Stomach smooth muscle (tissue), 2 donors: ENCODE measurements around the gene SMYD1.

Source experiments
- H3K27ac ChIP-seq: one replicate; pipeline ENCODE4 v1.7.0; 2013; ENCODE audit warnings: mild to moderate bottlenecking, low read length, inconsistent platforms
- H3K27me3 ChIP-seq, 2 donors: one replicate each; pipeline ENCODE4 v1.7.0; 2013; ENCODE audit warnings: low read length in 2 of 2; ENCODE audit not compliant: insufficient read depth in 2 of 2, control insufficient read depth in 1 of 2
- H3K36me3 ChIP-seq, 2 donors: one replicate each; pipeline ENCODE4 v1.7.0; 2013; ENCODE audit warnings: low read length in 2 of 2; ENCODE audit not compliant: control insufficient read depth in 2 of 2, insufficient read depth in 2 of 2
- H3K4me1 ChIP-seq: one replicate; pipeline ENCODE4 v1.7.0; 2013; ENCODE audit warnings: low read length; ENCODE audit not compliant: control insufficient read depth, insufficient read depth
- H3K4me3 ChIP-seq, 2 donors: one replicate each; pipeline ENCODE4 v1.7.0; 2013; ENCODE audit warnings: low read length in 2 of 2
- H3K9ac ChIP-seq, 2 donors: one replicate each; pipeline ENCODE4 v1.7.0; 2013; ENCODE audit warnings: low read length in 2 of 2, mild to moderate bottlenecking in 1 of 2
- H3K9me3 ChIP-seq, 2 donors: one replicate each; pipeline ENCODE4 v1.7.0; 2013; ENCODE audit warnings: low read length in 2 of 2; ENCODE audit not compliant: control insufficient read depth in 2 of 2
- donor health status: healthy.
- donor health status: Pancreatic carcinoma.

The SMYD1 gene

GRCh38 chr2:88074150-88074549, 6.5 kb downstream of the SMYD1 start:
- peak overlapping the region in 1 of 2 donors; percentile 20 for H3K4me3 ChIP-seq
- peaks cover 26% of the 10 kb centered on the region for H3K4me1 ChIP-seq
- H3K9ac ChIP-seq: peak overlapping the region in 1 of 2 donors; percentile 41
- H3K27me3 ChIP-seq: no peaks in the 10 kb centered on the region
- peak overlapping the region; percentile 55 for H3K27ac ChIP-seq
- no peaks in the 10 kb centered on the region for H3K9me3 ChIP-seq
- H3K36me3 ChIP-seq: no peaks in the 10 kb centered on the region

GRCh38 chr2:88074854-88075292, 7.2 kb downstream of the SMYD1 start:
- peak overlapping the region; percentile 55 for H3K27ac ChIP-seq
- peaks cover 27% of the 10 kb centered on the region for H3K4me1 ChIP-seq
- H3K9me3 ChIP-seq: no peaks in the 10 kb centered on the region
- H3K9ac ChIP-seq: peak overlapping the region; percentile 21 to 41
- H3K4me3 ChIP-seq: no peak overlapping the region
- H3K27me3 ChIP-seq: no peaks in the 10 kb centered on the region
- H3K36me3 ChIP-seq: no peaks in the 10 kb centered on the region

- Histone ChIP-seq H3K27ac (peak overlapping the region; percentile 46), H3K9ac (no peak overlapping the region), H3K36me3 (no peaks in the 10 kb centered on the region)
These were observed 9.5 kb downstream of the SMYD1 start for GRCh38 chr2:88077080-88077479.

GRCh38 chr2:88078643-88079172, 11.1 kb downstream of the SMYD1 start:
- peak overlapping the region in 1 of 2 donors; percentile 8 for H3K4me3 ChIP-seq
- H3K4me1 ChIP-seq: peaks cover 31% of the 10 kb centered on the region
- no peaks in the 10 kb centered on the region for H3K27me3 ChIP-seq
- no peak overlapping the region for H3K9ac ChIP-seq
- no peaks in the 10 kb centered on the region for H3K9me3 ChIP-seq
- H3K27ac ChIP-seq: peak overlapping the region; percentile 18
- peaks cover 0 to 4% of the 10 kb centered on the region in 2 donors for H3K36me3 ChIP-seq

More at GRCh38 chr2:88077080-88077479, 9.5 kb downstream of the SMYD1 start:
- Histone ChIP-seq H3K4me3 (peak overlapping the region; percentile 37 to 52), H3K4me1 (peaks cover 29% of the 10 kb centered on the region), H3K9me3 (no peaks in the 10 kb centered on the region), H3K27me3 (no peaks in the 10 kb centered on the region)

- Histone ChIP-seq H3K36me3 (peaks cover 10 to 11% of the 10 kb centered on the region in 2 donors), H3K9ac (no peak overlapping the region)
These were observed 12.9 kb downstream of the SMYD1 start for GRCh38 chr2:88080545-88080944.

GRCh38 chr2:88081924-88082608, 14.4 kb downstream of the SMYD1 start:
- Histone ChIP-seq H3K9ac (no peak overlapping the region), H3K4me3 (no peak overlapping the region), H3K36me3 (peaks cover 12 to 13% of the 10 kb centered on the region in 2 donors), H3K9me3 (no peaks in the 10 kb centered on the region), H3K27ac (peak overlapping the region; percentile 24), H3K27me3 (no peaks in the 10 kb centered on the region), H3K4me1 (peaks cover 25% of the 10 kb centered on the region)

More at GRCh38 chr2:88080545-88080944, 12.9 kb downstream of the SMYD1 start:
- Histone ChIP-seq H3K27ac (no peak overlapping the region), H3K4me1 (peaks cover 31% of the 10 kb centered on the region), H3K4me3 (no peak overlapping the region), H3K27me3 (no peaks in the 10 kb centered on the region), H3K9me3 (no peaks in the 10 kb centered on the region)

GRCh38 chr2:88082781-88083180, 15.2 kb downstream of the SMYD1 start:
- H3K27me3 ChIP-seq: no peaks in the 10 kb centered on the region
- peaks cover 19 to 20% of the 10 kb centered on the region in 2 donors for H3K36me3 ChIP-seq
- H3K4me3 ChIP-seq: no peak overlapping the region
- H3K9ac ChIP-seq: no peak overlapping the region
- H3K27ac ChIP-seq: peak overlapping the region; percentile 24
- no peaks in the 10 kb centered on the region for H3K9me3 ChIP-seq
- H3K4me1 ChIP-seq: peaks cover 20% of the 10 kb centered on the region

- no peaks in the 10 kb centered on the region for H3K9me3 ChIP-seq
- no peak overlapping the region for H3K9ac ChIP-seq
- H3K4me3 ChIP-seq: no peak overlapping the region
- H3K27ac ChIP-seq: no peak overlapping the region
- peaks cover 7% of the 10 kb centered on the region for H3K4me1 ChIP-seq
- H3K36me3 ChIP-seq: peaks cover 22 to 24% of the 10 kb centered on the region in 2 donors
- no peaks in the 10 kb centered on the region for H3K27me3 ChIP-seq
These were observed 17.5 kb downstream of the SMYD1 start for GRCh38 chr2:88085099-88085498.

GRCh38 chr2:88085602-88086001, 18.0 kb downstream of the SMYD1 start:
- no peaks in the 10 kb centered on the region for H3K9me3 ChIP-seq
- H3K27ac ChIP-seq: no peak overlapping the region
- peaks cover 24 to 25% of the 10 kb centered on the region in 2 donors for H3K36me3 ChIP-seq

GRCh38 chr2:88086401-88086800, 18.8 kb downstream of the SMYD1 start:
- Histone ChIP-seq H3K36me3 (peaks cover 24 to 31% of the 10 kb centered on the region in 2 donors), H3K4me1 (peaks cover 7% of the 10 kb centered on the region)

More at GRCh38 chr2:88085602-88086001, 18.0 kb downstream of the SMYD1 start:
- Histone ChIP-seq H3K27me3 (no peaks in the 10 kb centered on the region), H3K9ac (no peak overlapping the region), H3K4me3 (no peak overlapping the region), H3K4me1 (peaks cover 7% of the 10 kb centered on the region)

GRCh38 chr2:88087073-88087472, 19.4 kb downstream of the SMYD1 start:
- no peak overlapping the region for H3K4me3 ChIP-seq
- peaks cover 27 to 34% of the 10 kb centered on the region in 2 donors for H3K36me3 ChIP-seq

More at GRCh38 chr2:88086401-88086800, 18.8 kb downstream of the SMYD1 start:
- H3K27ac ChIP-seq: no peak overlapping the region
- H3K4me3 ChIP-seq: no peak overlapping the region
- H3K9ac ChIP-seq: no peak overlapping the region
- no peaks in the 10 kb centered on the region for H3K9me3 ChIP-seq
- H3K27me3 ChIP-seq: no peaks in the 10 kb centered on the region

More at GRCh38 chr2:88087073-88087472, 19.4 kb downstream of the SMYD1 start:
- Histone ChIP-seq H3K9me3 (no peaks in the 10 kb centered on the region), H3K27me3 (no peaks in the 10 kb centered on the region), H3K4me1 (peaks cover 2% of the 10 kb centered on the region), H3K27ac (no peak overlapping the region), H3K9ac (no peak overlapping the region)
